ENCODE measurements around the gene ATF7IP2.
"Not testable (repeated sequence)": the region's sequence is repeated elsewhere in the genome, so short reads cannot be mapped to it uniquely, and the experiment has no call there.

ATF7IP2 gene

GRCh38 chr16:10428433-10429168, 42.7 kb downstream of the ATF7IP2 start (continued):
- no peak for TF ChIP-seq POU6F1 (CRISPR knock-in tag; IDR thresholded peaks at IDR 0.05; ENCODE audit: borderline replicate concordance, low read depth)

- not testable (repeated sequence) for ATAC-seq
These were observed 43.6 kb downstream of the ATF7IP2 start for GRCh38 chr16:10429299-10429969.

GRCh38 chr16:10441726-10442125, 55.9 kb downstream of the ATF7IP2 start:
- TF ChIP-seq ISL1 (CRISPR knock-in tag; IDR thresholded peaks at IDR 0.05) (no peak), RARB (CRISPR knock-in tag; IDR thresholded peaks at IDR 0.05) (no peak), POU6F1 (CRISPR knock-in tag; IDR thresholded peaks at IDR 0.05; ENCODE audit: borderline replicate concordance, low read depth) (no peak), ZNF8 (CRISPR knock-in tag; IDR thresholded peaks at IDR 0.05) (no peak)
- no peak for ATAC-seq

GRCh38 chr16:10447289-10447688, 61.4 kb downstream of the ATF7IP2 start:
- ATAC-seq: no peak
- no peak for TF ChIP-seq ESRRG (CRISPR knock-in tag; IDR thresholded peaks at IDR 0.05)
- no peak for TF ChIP-seq CREB5 (CRISPR knock-in tag; IDR thresholded peaks at IDR 0.05; ENCODE audit: low read depth)
- TF ChIP-seq TOX (CRISPR knock-in tag; IDR thresholded peaks at IDR 0.05; ENCODE audit: borderline replicate concordance): no peak
- no peak for TF ChIP-seq TCF4 (CRISPR knock-in tag; IDR thresholded peaks at IDR 0.05; ENCODE audit: borderline replicate concordance)
- TF ChIP-seq ZNF565 (CRISPR knock-in tag; conservative IDR thresholded peaks at IDR 0.05; ENCODE audit: low read depth): no peak
- TF ChIP-seq ISL1 (CRISPR knock-in tag; IDR thresholded peaks at IDR 0.05): no peak

GRCh38 chr16:10452208-10453158, 66.6 kb downstream of the ATF7IP2 start:
- ATAC-seq: not testable (repeated sequence)

- ATAC-seq: no peak
- TF ChIP-seq BACH2 (CRISPR knock-in tag; IDR thresholded peaks at IDR 0.05; ENCODE audit: borderline replicate concordance) (no peak), PATZ1 (CRISPR knock-in tag; IDR thresholded peaks at IDR 0.05; ENCODE audit: borderline replicate concordance) (no peak), CSRNP3 (CRISPR knock-in tag; IDR thresholded peaks at IDR 0.05) (no peak), ZFP3 (CRISPR knock-in tag; IDR thresholded peaks at IDR 0.05) (no peak), CREB5 (CRISPR knock-in tag; IDR thresholded peaks at IDR 0.05; ENCODE audit: low read depth) (no peak)
These were observed 67.3 kb downstream of the ATF7IP2 start for GRCh38 chr16:10453159-10453510.
